Natural killer cell (primary cell): Measurements from ENCODE around the gene ARID3C. TPM values are rescaled to one million over a fixed set of nuclear protein-coding genes. Genes with fewer than 3 reads are reported as not detected.
A peak's percentile ranks its signal among the peaks of the same experiment; 100 is the strongest.

ENCODE experiments used
- ATAC-seq, 3 donors: fragments of 150-1000 bp in 2 of 3; fragments of 200-7000 bp in 1 of 3; cut with Tn5 transposase; 1 replicate in 1 of 3; 2 replicates in 2 of 3; pipeline ENCODE4 v1.10.0; 2021; ENCODE audit warnings: mild to moderate bottlenecking in 2 of 3, moderate library complexity in 2 of 3
- DNase-seq, 2 donors: peaks; one replicate each; pipeline versions ENCODE4 v3.0.0 to v3.0.0-alpha.2; 2013 to 2021; ENCODE audit warnings: mixed read lengths in 1 of 2
- H3K27ac ChIP-seq: one replicate; pipeline ENCODE4 v1.5.1; 2013; ENCODE audit warnings: mild to moderate bottlenecking, low read length
- H3K27me3 ChIP-seq: one replicate; pipeline ENCODE4 v1.6.1; 2013; ENCODE audit warnings: low read length; ENCODE audit not compliant: control insufficient read depth, insufficient read depth
- H3K36me3 ChIP-seq: one replicate; pipeline ENCODE4 v1.6.1; 2013; ENCODE audit warnings: low read length; ENCODE audit not compliant: control insufficient read depth, insufficient read depth
- H3K4me1 ChIP-seq: one replicate; pipeline ENCODE4 v1.6.1; 2013; ENCODE audit warnings: low read length; ENCODE audit not compliant: control insufficient read depth, insufficient read depth
- H3K4me3 ChIP-seq: one replicate; pipeline ENCODE4 v1.5.1; 2013; ENCODE audit warnings: low read length
- H3K9me3 ChIP-seq: one replicate; pipeline ENCODE4 v1.6.1; 2013; ENCODE audit warnings: low read length; ENCODE audit not compliant: control insufficient read depth, insufficient read depth
- H3K27ac Mint-ChIP-seq, 2 donors: one replicate each; pipeline ENCODE4 v1.8.0; 2022; ENCODE audit warnings: mild to moderate bottlenecking in 2 of 2, mixed read lengths in 2 of 2, moderate library complexity in 1 of 2
- H3K27me3 Mint-ChIP-seq, 2 donors: one replicate each; pipeline ENCODE4 v1.8.0; 2022; ENCODE audit warnings: low read depth in 2 of 2, mixed read lengths in 2 of 2
- H3K36me3 Mint-ChIP-seq: one replicate; pipeline ENCODE4 v1.8.0; 2022; ENCODE audit warnings: mixed read lengths
- H3K4me1 Mint-ChIP-seq, 2 donors: one replicate each; pipeline ENCODE4 v1.8.0; 2022; ENCODE audit warnings: mixed read lengths in 2 of 2
- H3K4me3 Mint-ChIP-seq: one replicate; pipeline ENCODE4 v1.8.0; 2022; ENCODE audit warnings: mild to moderate bottlenecking, moderate library complexity, mixed read lengths
- H3K9me3 Mint-ChIP-seq, 2 donors: one replicate each; pipeline ENCODE4 v1.8.0; 2022; ENCODE audit warnings: mixed read lengths in 2 of 2
- WGBS: methylation state at CpG from one replicate; pipeline ENCODE4 v1.1.7; 2013; ENCODE audit warnings: missing lambda C conversion rate; ENCODE audit not compliant: insufficient coverage; 5-methylcytosine and 5-hydroxymethylcytosine counted together
- intact Hi-C: fragments of 100-400 bp; cut with micrococcal nuclease; formaldehyde crosslinking; loops from one replicate; pipeline ENCODE4 v1.14.2; 2022
- total RNA-seq, 4 donors: library from RNA; stranded (reverse); fragments of 120-200 nt in 1 of 4; gene quantifications; one replicate each; pipeline versions ENCODE4 v1.2.3 to v1.2.4, GENCODE V29; 2013 to 2022
- TF ChIP-seq, protein P1 (sequence below): fragments of 200-600 bp; IDR thresholded peaks from one replicate; pipeline ENCODE4 v1.8.0; 2022; ENCODE audit warnings: antibody characterized with exemption

ARID3C gene
- total RNA-seq, 3 donors from 2014 or later (not counting 1 experiment from before 2014, with no cell fraction given) = 0.24 to 0.77 TPM; not detected in 1

DNA sequence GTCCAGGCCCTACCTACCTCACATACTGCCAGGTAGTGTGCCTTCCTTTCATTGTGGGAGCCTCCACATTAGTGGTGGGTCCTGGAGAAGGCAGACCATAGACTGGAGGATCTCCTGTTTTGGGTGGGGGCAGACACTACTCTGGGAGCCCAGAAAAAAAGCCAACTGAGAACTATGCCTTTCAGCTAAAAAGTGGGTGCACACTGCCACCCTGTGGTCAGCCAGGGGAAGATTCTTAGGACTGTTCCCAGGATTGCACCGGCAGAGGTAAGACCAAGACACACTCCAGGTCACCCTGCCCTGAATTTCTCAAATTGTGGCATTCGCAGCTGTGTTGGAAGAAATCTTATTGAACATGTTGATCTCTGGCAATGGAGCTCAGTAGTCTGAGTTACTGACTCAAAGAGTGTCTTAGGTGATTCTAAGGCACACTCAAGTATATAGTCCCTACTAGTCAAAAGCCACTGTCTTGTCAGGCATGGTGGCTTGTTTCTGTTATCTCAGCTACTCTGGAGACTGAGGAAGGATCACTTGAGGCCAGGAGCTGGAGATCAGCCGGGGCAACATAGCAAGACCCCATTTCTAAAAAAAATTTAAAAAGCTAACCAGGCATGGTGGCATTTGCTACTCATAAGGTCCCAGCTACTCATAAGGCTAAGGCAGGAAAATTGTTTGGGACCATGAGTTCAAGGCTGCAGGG, 5.1 kb upstream of the ARID3C start:
- peak; percentile 71 to 87 for DNase-seq
- Histone ChIP-seq H3K4me3 (no peak overlapping the region), H3K27ac (no peak overlapping the region), H3K9me3 (no peaks in the 10 kb centered on the region), H3K36me3 (peaks cover 5% of the 10 kb centered on the region), H3K4me1 (peaks cover 34% of the 10 kb centered on the region), H3K27me3 (peaks cover 11% of the 10 kb centered on the region)
- peak; percentile 27 to 48 (median 28) for ATAC-seq
- Mint-ChIP-seq H3K4me3 (peak overlapping the region; percentile 35), H3K36me3 (no peaks in the 10 kb centered on the region), H3K4me1 (peaks cover 22 to 46% of the 10 kb centered on the region in 2 donors), H3K9me3 (no peaks in the 10 kb centered on the region), H3K27me3 (peaks cover 18 to 19% of the 10 kb centered on the region in 2 donors), H3K27ac (no peak overlapping the region)
- TF ChIP-seq, protein P1, sequence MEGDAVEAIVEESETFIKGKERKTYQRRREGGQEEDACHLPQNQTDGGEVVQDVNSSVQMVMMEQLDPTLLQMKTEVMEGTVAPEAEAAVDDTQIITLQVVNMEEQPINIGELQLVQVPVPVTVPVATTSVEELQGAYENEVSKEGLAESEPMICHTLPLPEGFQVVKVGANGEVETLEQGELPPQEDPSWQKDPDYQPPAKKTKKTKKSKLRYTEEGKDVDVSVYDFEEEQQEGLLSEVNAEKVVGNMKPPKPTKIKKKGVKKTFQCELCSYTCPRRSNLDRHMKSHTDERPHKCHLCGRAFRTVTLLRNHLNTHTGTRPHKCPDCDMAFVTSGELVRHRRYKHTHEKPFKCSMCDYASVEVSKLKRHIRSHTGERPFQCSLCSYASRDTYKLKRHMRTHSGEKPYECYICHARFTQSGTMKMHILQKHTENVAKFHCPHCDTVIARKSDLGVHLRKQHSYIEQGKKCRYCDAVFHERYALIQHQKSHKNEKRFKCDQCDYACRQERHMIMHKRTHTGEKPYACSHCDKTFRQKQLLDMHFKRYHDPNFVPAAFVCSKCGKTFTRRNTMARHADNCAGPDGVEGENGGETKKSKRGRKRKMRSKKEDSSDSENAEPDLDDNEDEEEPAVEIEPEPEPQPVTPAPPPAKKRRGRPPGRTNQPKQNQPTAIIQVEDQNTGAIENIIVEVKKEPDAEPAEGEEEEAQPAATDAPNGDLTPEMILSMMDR = peak; percentile 87
- intact Hi-C loops = loop anchor here (1.0 kb wide), 4 partner anchors 14 to 197 kb away; partner anchors contain the start of gene DCTN3
- WGBS = 31% methylated on average over 3 of the region's 3 CpGs

DNA sequence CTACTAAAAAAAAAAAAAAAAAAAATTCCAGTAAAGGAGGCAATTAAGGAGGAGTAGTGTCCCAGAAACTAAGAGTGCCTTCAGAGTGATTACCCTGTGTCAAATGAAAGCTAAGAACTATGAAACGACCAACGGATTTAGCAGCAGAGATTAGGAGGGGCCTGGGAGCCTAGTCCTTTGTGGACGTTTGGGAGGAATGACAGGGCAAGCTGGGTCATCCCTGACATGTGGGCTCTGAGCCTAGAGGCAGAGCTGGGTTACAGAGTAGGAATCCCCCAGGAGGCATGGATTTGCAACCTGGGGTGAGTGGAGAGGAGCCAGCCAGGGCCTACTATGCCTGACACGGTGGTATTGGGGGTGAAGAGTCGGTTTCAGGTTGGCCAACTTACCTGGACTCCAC, 4.3 kb upstream of the ARID3C start:
- Mint-ChIP-seq H3K36me3 (peaks cover 7% of the 10 kb centered on the region), H3K27me3 (peaks cover 24 to 27% of the 10 kb centered on the region in 2 donors), H3K27ac (no peak overlapping the region), H3K4me1 (peaks cover 22 to 45% of the 10 kb centered on the region in 2 donors), H3K9me3 (no peaks in the 10 kb centered on the region), H3K4me3 (no peak overlapping the region)
- no peak for DNase-seq
- Histone ChIP-seq H3K27me3 (peaks cover 11% of the 10 kb centered on the region), H3K9me3 (no peaks in the 10 kb centered on the region), H3K4me3 (no peak overlapping the region), H3K4me1 (peaks cover 34% of the 10 kb centered on the region), H3K36me3 (peaks cover 5% of the 10 kb centered on the region), H3K27ac (no peak overlapping the region)
- 89% methylated on average over 4 of the region's 5 CpGs for WGBS
- ATAC-seq = no peak
- TF ChIP-seq, protein P1 = no peak
- intact Hi-C loops = no loop called here

DNA sequence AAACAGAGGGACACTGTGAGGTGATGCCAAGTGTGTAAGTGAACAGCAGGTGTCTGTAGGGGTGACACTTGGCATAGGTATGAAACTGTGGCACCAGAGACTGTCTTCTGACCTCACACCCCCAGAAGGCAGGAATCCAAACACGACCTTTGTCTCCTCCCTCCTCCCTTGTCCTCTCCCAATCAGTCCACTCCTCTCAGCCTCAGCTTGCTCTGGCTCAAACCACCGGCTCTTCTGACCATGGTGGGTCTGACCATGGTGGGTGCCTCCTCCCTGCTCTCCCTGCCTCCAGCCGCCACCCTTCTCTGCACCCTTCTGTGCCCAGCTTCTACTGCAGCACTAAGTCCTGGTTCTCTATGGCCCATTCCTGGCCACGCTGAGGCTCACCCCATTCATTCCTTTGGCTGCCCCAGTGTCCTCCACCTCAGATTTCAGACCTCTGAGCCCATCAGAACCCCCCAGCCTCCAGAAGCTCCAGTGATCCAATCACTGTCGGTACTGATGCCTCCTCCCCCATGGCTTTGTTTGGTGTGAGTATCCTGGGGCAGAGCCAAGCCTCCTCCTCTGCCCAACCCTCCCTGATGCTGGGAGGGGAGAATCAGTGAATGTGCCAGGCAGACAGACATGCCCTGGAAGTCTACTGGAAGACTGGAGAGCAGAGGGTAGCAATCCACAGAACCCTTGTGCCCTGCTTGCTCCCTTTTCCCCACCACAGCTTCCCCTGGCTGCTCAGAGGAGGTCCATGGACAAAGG, 1.7 kb upstream of the ARID3C start:
- TF ChIP-seq, protein P1 = no peak
- H3K9me3 ChIP-seq = no peaks in the 10 kb centered on the region
- peak overlapping the region; percentile 43 for H3K4me3 Mint-ChIP-seq
- ATAC-seq = no peak
- intact Hi-C loops = no loop called here
- no peaks in the 10 kb centered on the region for H3K9me3 Mint-ChIP-seq
- H3K27ac ChIP-seq = no peak overlapping the region
- whole genome bisulfite sequencing = 56% methylated on average over 5 of the region's 5 CpGs
- H3K27ac Mint-ChIP-seq = peak overlapping the region in 1 of 2 donors; percentile 25
- no peak overlapping the region for H3K4me3 ChIP-seq
- H3K36me3 ChIP-seq = peaks cover 4% of the 10 kb centered on the region
- DNase-seq = no peak
- H3K4me1 Mint-ChIP-seq = peaks cover 18 to 28% of the 10 kb centered on the region in 2 donors
- peaks cover 44 to 51% of the 10 kb centered on the region in 2 donors for H3K27me3 Mint-ChIP-seq
- H3K4me1 ChIP-seq = peaks cover 12% of the 10 kb centered on the region
- peaks cover 33% of the 10 kb centered on the region for H3K27me3 ChIP-seq
- peaks cover 8% of the 10 kb centered on the region for H3K36me3 Mint-ChIP-seq
